Measurements from ENCODE around the gene JAK1.

DNA sequence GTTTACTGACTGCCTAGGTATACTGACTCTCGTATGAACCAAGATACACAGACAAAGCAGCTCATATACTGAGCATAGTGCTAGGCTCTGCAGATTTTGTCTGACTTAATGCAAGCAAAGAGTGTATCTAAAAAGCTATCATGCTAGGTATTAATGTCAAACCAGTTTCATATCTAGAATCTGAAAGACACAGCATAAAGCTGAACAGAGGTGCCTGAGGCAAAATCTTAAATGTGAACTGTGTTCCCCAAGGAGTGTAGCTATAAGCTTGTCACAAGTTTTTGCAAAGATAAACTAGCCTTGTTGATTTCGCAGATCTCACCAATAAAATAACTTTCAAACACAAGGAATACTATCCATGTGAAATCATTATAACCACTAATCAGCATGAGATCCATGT, 18.1 kb downstream of the JAK1 start:
- TF ChIP-seq CTCF (conservative IDR thresholded peaks at IDR 0.05; ENCODE audit: low read depth in 2 of 2) (no peak), POLR2AphosphoS5 (IDR thresholded peaks at IDR 0.05; ENCODE audit: low read depth) (no peak), EZH2phosphoT487 (IDR thresholded peaks at IDR 0.05; ENCODE audit: unreplicated experiment) (no peak), JUNB (IDR thresholded peaks at IDR 0.05; ENCODE audit: unreplicated experiment) (no peak), ZNF331 (CRISPR knock-in tag; IDR thresholded peaks at IDR 0.05; ENCODE audit: low read depth) (no peak), ETS1 (IDR thresholded peaks at IDR 0.05) (no peak), EZH2 (IDR thresholded peaks at IDR 0.05; ENCODE audit: low read depth, unreplicated experiment) (no peak), ZNF114 (CRISPR knock-in tag; IDR thresholded peaks at IDR 0.05) (no peak), NANOG (IDR thresholded peaks at IDR 0.05; ENCODE audit: borderline replicate concordance) (no peak), CREB1 (CRISPR knock-in tag; IDR thresholded peaks at IDR 0.05; ENCODE audit: low read depth) (no peak), STAT1 (IDR thresholded peaks at IDR 0.05; ENCODE audit: unreplicated experiment) (no peak), ZNF462 (CRISPR knock-in tag; IDR thresholded peaks at IDR 0.05) (no peak)
- TF ChIP-seq, protein P1, sequence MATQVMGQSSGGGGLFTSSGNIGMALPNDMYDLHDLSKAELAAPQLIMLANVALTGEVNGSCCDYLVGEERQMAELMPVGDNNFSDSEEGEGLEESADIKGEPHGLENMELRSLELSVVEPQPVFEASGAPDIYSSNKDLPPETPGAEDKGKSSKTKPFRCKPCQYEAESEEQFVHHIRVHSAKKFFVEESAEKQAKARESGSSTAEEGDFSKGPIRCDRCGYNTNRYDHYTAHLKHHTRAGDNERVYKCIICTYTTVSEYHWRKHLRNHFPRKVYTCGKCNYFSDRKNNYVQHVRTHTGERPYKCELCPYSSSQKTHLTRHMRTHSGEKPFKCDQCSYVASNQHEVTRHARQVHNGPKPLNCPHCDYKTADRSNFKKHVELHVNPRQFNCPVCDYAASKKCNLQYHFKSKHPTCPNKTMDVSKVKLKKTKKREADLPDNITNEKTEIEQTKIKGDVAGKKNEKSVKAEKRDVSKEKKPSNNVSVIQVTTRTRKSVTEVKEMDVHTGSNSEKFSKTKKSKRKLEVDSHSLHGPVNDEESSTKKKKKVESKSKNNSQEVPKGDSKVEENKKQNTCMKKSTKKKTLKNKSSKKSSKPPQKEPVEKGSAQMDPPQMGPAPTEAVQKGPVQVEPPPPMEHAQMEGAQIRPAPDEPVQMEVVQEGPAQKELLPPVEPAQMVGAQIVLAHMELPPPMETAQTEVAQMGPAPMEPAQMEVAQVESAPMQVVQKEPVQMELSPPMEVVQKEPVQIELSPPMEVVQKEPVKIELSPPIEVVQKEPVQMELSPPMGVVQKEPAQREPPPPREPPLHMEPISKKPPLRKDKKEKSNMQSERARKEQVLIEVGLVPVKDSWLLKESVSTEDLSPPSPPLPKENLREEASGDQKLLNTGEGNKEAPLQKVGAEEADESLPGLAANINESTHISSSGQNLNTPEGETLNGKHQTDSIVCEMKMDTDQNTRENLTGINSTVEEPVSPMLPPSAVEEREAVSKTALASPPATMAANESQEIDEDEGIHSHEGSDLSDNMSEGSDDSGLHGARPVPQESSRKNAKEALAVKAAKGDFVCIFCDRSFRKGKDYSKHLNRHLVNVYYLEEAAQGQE (IDR thresholded peaks at IDR 0.05; ENCODE audit: unreplicated experiment) = no peak

All from GM23338 (cell line).